Stimulated activated CD8-positive, alpha-beta memory T cell treated with anti-CD3 and anti-CD28 coated beads, Interleukin-7, amount 100 ng/mL, for 1 hour (primary cell): ENCODE data around the gene UNC5C.

Source experiments
- DNase-seq, 2 donors: peaks; one replicate each; pipeline ENCODE4 v3.0.0-alpha.2; 2020; ENCODE audit warnings: low read depth in 2 of 2

The UNC5C gene

DNA sequence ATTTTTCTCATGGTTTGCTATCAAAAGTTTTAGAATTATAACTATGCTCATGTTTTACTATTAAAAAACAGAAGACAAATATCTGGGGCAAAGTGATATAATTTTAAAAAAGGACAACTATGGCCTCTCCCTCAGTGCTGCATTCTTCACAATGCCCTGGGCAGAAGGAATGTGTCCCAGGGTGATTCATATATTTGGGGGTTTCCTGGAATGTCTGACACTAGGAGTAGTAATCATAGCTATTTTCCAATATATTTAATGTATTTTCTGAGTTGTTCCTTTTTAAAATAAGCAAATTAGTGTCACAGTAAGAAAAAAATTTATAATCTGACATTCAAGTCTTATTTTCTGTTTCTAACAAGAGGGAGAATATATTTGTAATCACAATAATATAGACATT is 281.7 kb downstream of the UNC5C start:
- DNase-seq: no peak

DNA sequence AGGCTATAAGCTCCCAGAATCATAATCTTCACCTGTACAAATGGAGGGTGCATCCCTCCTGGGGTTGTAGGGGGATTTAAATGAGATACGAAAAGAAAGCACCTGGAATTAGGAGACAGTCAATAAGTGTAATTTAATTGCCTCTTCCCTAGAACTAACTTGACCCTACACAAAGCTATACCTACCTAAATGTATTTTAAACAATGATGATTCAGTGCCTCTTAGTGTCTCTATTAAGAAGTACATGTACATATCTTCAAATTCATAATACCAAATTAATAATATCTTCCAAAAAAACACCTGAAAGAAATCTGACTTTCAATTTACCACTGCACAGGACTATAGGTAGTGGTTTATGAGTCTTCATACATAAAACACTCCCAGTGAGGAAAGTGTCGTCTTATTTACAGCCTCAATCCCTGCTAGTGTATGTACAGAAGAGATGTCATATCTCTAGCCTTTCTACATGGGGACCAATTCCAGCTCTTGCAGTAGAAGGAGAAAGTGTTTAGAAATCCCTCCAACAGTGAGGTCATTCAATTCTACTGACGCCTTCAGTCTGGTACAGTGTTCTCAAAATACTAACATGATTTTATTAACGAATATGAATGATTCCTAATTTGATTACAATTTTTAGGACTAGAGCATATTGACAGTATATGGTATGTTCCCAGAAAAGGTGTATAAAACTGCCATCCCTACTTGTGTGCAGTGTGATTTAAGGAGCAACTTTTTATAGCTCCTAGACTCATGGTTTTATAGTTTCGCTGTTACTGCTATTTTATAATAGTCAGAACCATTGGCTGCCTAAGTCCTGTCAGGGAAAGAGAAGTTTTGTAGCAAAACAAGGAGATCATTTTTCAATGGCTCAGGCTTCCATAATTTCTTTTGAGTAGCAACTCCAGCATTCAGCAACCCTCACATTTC is 282.7 kb downstream of the UNC5C start:
- DNase-seq: no peak

GRCh38 chr4:95264843-95265242 is 283.9 kb downstream of the UNC5C start:
- DNase-seq: no peak

DNA sequence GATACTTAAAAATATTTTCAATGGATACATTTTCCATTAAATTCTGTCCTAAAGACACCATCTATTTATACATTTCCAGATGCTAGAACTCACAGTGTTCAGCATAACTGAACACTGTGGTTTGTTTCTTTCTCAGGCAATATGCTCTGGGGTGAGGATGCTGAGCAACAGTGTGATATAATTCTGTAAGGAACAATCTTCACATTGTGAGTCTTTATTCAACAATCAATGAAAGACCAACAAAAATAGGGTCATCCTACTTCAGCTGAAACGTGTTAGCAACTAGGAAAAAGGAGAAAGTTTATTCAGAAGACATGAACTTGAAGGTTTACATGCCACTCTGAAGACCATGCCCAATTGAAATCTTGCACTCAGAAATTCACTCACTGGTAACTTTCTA is 284.8 kb downstream of the UNC5C start:
- no peak for DNase-seq

- DNase-seq: no peak
Observed at GRCh38 chr4:95263391-95263790, 285.4 kb downstream of the UNC5C start.

- no peak for DNase-seq
Observed at GRCh38 chr4:95256108-95256835, 292.5 kb downstream of the UNC5C start.

- no peak for DNase-seq
Observed at GRCh38 chr4:95255396-95256107, 293.2 kb downstream of the UNC5C start.

- no peak for DNase-seq
Observed at GRCh38 chr4:95251568-95251967, 297.2 kb downstream of the UNC5C start.

- no peak for DNase-seq
Observed at GRCh38 chr4:95250544-95251137, 298.1 kb downstream of the UNC5C start.

DNA sequence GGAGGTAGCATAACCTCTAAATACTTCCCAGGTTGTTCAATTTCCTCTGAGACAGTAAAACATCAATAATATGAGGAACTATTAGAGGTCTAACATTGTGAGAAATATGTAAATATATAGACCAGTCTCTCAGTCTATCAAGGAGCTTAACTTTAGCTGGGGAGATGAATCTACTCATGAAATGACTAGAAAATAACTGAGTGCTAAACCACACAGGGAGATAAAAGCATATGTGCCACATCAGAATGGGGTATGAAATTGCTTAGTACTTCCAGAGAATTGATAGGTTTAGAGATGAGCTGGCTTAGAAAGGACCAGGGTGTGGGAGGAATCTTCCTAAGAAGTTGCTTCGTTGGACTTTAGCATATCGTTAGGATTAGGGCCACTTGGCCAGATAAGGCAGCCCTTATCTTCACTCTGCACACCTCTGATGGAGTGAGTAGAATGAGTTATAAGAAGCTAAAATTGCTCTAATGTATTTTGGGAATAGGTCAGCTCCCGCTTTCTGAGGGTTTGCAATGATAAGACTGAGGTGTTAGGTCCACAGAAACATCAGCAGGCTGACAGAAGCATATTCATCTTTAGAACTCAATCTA is 299.2 kb downstream of the UNC5C start:
- no peak for DNase-seq

GRCh38 chr4:95248720-95249425 is 299.9 kb downstream of the UNC5C start:
- DNase-seq: no peak

GRCh38 chr4:95243892-95244291 is 304.9 kb downstream of the UNC5C start:
- DNase-seq: no peak

GRCh38 chr4:95238554-95238953 is 310.2 kb downstream of the UNC5C start:
- DNase-seq: no peak

DNA sequence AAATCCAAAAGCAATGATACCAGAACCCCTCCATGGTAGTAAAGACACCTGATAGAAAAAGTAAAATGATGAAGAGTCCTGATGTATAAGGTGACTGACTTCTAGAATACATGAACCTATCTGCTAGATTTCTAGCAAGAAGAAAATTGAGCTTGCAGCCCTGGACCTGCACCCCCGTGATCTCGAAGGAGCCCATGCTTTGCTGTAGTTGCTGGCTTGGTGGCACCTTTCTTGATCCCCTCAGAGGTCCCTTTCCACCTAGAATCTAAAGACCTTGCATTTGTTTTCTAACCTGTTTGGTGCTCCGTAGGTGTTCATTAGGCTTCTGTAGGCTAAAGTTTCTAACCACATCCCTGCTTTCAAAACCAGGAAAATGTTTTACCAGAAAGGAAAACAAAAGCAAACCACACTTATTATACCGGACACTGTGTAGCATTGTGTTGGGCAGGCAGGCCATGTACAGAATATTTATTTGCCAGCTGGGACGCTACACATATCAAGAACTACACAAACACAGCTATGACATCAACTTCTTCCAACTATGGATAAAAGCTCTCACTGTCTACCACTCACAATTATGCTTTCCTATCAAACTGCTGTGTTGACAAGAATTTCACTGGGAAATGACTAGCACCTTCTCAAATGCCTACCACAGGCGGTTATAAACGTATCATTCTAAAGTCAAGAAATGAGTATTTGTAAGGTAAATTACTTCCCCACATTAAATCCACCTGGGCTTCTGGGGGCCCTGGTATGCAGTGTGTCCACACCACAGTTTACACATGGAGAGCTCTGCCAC is 316.2 kb downstream of the UNC5C start:
- DNase-seq: no peak

- DNase-seq: no peak
Observed at GRCh38 chr4:95231681-95232080, 317.1 kb downstream of the UNC5C start.

DNA sequence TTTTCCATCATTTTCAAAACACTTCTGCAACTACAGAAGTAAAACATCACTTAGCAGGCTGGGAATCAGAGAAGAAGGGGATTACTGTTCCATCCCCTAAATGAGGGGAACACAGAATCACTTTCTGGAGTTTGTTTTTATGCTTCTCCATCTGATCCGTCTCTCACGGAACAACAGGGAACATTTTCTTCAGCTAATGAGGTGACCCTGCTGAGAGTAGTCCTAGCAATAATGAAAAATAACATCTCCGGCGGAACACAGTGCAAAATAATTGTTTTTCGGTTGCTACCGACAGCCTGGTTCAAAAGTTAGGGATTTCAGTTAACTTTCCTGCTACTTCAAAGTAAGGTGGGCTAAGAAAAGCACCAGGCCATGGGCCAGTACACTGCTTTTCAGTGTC is 322.9 kb downstream of the UNC5C start:
- no peak for DNase-seq

GRCh38 chr4:95224402-95224801 is 324.4 kb downstream of the UNC5C start:
- DNase-seq: no peak

DNA sequence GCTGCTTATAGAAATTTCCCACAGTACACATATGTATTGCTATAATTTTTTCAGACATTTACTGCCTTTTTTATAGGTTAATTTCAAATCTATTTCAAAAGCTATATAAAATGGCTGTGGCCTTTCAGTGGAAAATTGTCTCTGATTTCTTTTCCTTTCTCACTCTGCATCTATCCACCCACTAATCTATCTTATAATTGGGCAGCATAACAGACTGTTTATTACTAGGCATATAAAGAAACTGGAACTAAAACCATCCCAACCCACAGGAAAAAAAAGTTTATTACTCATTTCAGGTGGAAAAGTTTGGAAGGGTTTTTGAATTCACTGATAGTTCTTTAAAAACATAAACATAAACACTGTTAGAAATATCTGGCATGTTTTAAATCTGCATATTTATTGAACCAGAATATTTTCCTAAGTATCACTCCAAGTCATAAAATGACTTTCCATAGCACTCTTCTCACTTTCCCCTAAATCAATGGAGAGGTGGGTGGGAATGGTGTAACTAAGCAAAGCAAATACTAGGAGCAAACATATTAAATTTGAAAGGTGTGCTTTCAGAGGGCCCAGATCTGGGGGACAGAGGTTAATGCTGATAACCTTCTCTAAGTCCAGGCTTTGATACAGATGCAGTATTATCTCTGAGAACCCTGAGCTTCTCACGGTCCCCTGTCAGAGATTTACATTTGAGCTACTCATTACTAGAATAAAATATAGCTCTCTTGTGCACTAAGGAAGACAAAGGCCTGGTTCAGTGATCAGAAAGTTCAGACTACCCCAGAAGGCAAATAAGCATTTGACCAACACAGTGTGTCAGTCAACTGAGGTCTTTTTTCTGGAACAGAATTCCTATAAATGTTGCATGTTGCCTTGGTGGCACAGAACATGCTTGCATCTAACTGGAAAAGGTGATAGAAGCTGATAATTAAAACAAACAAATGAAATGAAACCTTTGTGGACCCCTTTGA is 328.3 kb downstream of the UNC5C start:
- DNase-seq: no peak

DNA sequence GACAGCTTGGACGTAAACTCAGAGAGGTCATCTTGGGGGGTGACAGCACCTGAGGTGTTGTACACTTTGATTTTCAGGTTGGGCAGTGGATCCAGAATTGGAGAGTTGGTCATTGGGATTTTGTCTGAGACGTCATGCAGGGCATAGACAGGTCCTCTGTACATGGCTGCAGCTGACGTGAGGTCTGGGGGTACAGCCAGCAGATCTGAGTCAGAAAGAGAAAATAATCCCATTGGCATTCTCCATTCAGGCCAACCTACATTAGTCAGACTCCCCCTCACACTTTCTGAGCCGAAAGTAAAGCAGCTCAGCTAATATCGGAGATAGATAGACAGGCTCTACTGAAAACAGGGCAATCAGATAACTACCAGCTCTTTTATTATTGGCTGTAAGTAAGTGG is 329.7 kb downstream of the UNC5C start:
- DNase-seq: no peak
